ENCODE data around the gene MCC.

GRCh38 chr5:113050721-113051382, 437.4 kb downstream of the MCC start:
- TF ChIP-seq PBX3 (IDR thresholded peaks at IDR 0.05) (no peak), POLR2A (IDR thresholded peaks at IDR 0.05; ENCODE audit: low read length) (no peak), RNF2 (IDR thresholded peaks at IDR 0.05; ENCODE audit: borderline replicate concordance, low read depth) (no peak), CTCF (IDR thresholded peaks at IDR 0.05) (no peak)

Data from A549 (cell line).